Thyroid gland (tissue), 4 donors: ENCODE measurements around the gene PPP2R2C. TPM values are rescaled to one million over a fixed set of nuclear protein-coding genes. Genes with fewer than 3 reads are reported as not detected.

ENCODE experiments used
- DNase-seq, 2 donors: peaks; one replicate each; pipeline ENCODE4 v3.0.0-alpha.2; 2019
- H3K27ac ChIP-seq, 3 donors: fragments of 200-600 bp; sonication (generic); 1 replicate in 2 of 3; 2 replicates in 1 of 3; pipeline ENCODE4 v1.5.1; 2016 to 2019; ENCODE audit warnings: mild to moderate bottlenecking in 1 of 3, moderate library complexity in 1 of 3
- H3K27me3 ChIP-seq: fragments of 200-600 bp; sonication (generic); one replicate; pipeline ENCODE4 v1.5.1; 2019
- H3K36me3 ChIP-seq, 2 donors: fragments of 200-600 bp; sonication (generic); one replicate each; pipeline ENCODE4 v1.5.1; 2016 to 2019
- H3K4me1 ChIP-seq, 2 donors: fragments of 200-600 bp; sonication (generic); one replicate each; pipeline ENCODE4 v1.5.1; 2017 to 2019
- H3K4me3 ChIP-seq, 3 donors: fragments of 200-600 bp; sonication (generic); replicated peaks in 1 of 3; 1 replicate in 2 of 3; 2 replicates in 1 of 3; pipeline ENCODE4 v1.5.1; 2016; ENCODE audit warnings: mild to moderate bottlenecking in 1 of 3
- H3K9me3 ChIP-seq: fragments of 200-600 bp; sonication (generic); one replicate; pipeline ENCODE4 v1.5.1; 2017
- POLR2A ChIP-seq, 2 donors: fragments of 450-650 bp; IDR thresholded peaks; one replicate each; pipeline ENCODE4 v1.6.1; 2017; ENCODE audit warnings: antibody characterized with exemption in 2 of 2, mild to moderate bottlenecking in 2 of 2, moderate library complexity in 1 of 2
- WGBS, 2 donors: methylation state at CpG; one replicate each; pipeline ENCODE4 v1.1.5; 2017; 5-methylcytosine and 5-hydroxymethylcytosine counted together
- intact Hi-C: fragments of 100-400 bp; cut with DNase I; formaldehyde crosslinking; loops from one replicate; pipeline ENCODE4 v1.15.1; 2023
- total RNA-seq, 4 donors: library from RNA; depleted of rRNA; stranded (reverse); fragments of >200 nt; gene quantifications; one replicate each; pipeline ENCODE4 v1.2.3, GENCODE V29; 2016
- TF ChIP-seq, protein P1 (sequence below), 6 experiments: fragments of 200-600 bp in 3 of 6; fragments of 450-650 bp in 3 of 6; sonication (generic) in 3 of 6; IDR thresholded peaks; one replicate each; pipeline ENCODE4 v1.5.1; 2016 to 2019; ENCODE audit warnings: antibody characterized with exemption in 6 of 6, mild to moderate bottlenecking in 2 of 6, inconsistent platforms in 1 of 6, moderate library complexity in 1 of 6

PPP2R2C gene
- total RNA-seq, 4 donors from 2014 or later, result 0.15 to 1.5 (median 0.33) TPM; not detected in 1

DNA sequence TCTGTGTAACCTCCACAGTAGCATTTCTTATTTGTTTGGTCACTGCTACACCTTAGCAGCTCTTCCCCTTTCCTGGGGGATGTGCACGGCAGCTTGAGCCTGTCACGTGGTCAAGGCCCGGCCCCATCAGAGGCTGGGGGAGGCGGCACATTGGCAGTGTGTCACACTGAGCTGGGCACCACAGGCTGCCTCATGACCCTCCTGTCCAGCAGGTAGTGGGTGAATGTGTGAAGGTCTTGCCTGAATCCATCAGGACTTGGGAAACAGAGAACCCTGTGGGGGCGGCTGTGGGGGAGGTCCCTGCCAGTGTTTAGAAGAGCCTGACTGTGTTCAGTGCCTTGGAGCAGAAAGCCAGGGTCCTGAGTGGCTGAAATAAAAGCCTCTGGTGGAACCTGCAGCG is 169.5 kb downstream of the PPP2R2C start:
- H3K4me3 ChIP-seq, result no peak overlapping the region
- no peaks in the 10 kb centered on the region for H3K4me1 ChIP-seq
- 89 to 94% methylated on average over 6 of the region's 6 CpGs for WGBS, 2 donors
- intact Hi-C loops, result no loop called here
- H3K36me3 ChIP-seq, result peaks cover 36 to 52% of the 10 kb centered on the region in 2 donors
- no peak for DNase-seq
- no peaks in the 10 kb centered on the region for H3K27me3 ChIP-seq
- H3K27ac ChIP-seq, result no peak overlapping the region
- TF ChIP-seq, protein P1, sequence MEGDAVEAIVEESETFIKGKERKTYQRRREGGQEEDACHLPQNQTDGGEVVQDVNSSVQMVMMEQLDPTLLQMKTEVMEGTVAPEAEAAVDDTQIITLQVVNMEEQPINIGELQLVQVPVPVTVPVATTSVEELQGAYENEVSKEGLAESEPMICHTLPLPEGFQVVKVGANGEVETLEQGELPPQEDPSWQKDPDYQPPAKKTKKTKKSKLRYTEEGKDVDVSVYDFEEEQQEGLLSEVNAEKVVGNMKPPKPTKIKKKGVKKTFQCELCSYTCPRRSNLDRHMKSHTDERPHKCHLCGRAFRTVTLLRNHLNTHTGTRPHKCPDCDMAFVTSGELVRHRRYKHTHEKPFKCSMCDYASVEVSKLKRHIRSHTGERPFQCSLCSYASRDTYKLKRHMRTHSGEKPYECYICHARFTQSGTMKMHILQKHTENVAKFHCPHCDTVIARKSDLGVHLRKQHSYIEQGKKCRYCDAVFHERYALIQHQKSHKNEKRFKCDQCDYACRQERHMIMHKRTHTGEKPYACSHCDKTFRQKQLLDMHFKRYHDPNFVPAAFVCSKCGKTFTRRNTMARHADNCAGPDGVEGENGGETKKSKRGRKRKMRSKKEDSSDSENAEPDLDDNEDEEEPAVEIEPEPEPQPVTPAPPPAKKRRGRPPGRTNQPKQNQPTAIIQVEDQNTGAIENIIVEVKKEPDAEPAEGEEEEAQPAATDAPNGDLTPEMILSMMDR (IDR thresholded peaks at IDR 0.05), result no peak
- TF ChIP-seq POLR2A (IDR thresholded peaks at IDR 0.05), result no peak
- H3K9me3 ChIP-seq, result no peaks in the 10 kb centered on the region

DNA sequence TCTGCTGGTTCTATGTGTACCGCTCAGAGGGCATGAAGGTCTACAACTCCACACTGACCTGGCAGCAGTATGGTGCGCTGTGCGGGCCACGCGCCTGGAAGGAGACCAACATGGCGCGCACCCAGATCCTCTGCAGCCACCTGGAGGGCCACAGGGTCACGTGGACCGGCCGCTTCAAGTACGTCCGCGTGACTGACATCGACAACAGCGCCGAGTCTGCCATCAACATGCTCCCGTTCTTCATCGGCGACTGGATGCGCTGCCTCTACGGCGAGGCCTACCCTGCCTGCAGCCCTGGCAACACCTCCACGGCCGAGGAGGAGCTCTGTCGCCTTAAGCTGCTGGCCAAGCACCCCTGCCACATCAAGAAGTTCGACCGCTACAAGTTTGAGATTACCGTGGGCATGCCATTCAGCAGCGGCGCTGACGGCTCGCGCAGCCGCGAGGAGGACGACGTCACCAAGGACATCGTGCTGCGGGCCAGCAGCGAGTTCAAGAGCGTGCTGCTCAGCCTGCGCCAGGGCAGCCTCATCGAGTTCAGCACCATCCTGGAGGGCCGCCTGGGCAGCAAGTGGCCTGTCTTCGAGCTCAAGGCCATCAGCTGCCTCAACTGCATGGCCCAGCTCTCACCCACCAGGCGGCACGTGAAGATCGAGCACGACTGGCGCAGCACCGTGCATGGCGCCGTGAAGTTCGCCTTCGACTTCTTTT is 170.5 kb downstream of the PPP2R2C start:
- Histone ChIP-seq H3K27me3 (no peaks in the 10 kb centered on the region), H3K9me3 (no peaks in the 10 kb centered on the region), H3K27ac (no peak overlapping the region), H3K36me3 (peaks cover 43 to 62% of the 10 kb centered on the region in 2 donors), H3K4me3 (no peak overlapping the region), H3K4me1 (no peaks in the 10 kb centered on the region)
- no peak for TF ChIP-seq POLR2A (IDR thresholded peaks at IDR 0.05)
- TF ChIP-seq, protein P1 (IDR thresholded peaks at IDR 0.05), result no peak
- intact Hi-C loops, result no loop called here
- no peak for DNase-seq
- 94 to 96% methylated on average over 26 to 43 of the region's 55 CpGs for WGBS, 2 donors

GRCh38 chr4:6301051-6301731 is 171.2 kb downstream of the PPP2R2C start:
- 95 to 96% methylated on average over 29 to 30 of the region's 35 CpGs for WGBS, 2 donors
- Histone ChIP-seq H3K36me3 (peaks cover 50 to 68% of the 10 kb centered on the region in 2 donors), H3K4me3 (no peak overlapping the region), H3K4me1 (no peaks in the 10 kb centered on the region), H3K9me3 (no peaks in the 10 kb centered on the region), H3K27me3 (no peaks in the 10 kb centered on the region), H3K27ac (no peak overlapping the region)
- DNase-seq, result no peak
- intact Hi-C loops, result no loop called here
- TF ChIP-seq, protein P1 (IDR thresholded peaks at IDR 0.05), result no peak
- no peak for TF ChIP-seq POLR2A (IDR thresholded peaks at IDR 0.05)

DNA sequence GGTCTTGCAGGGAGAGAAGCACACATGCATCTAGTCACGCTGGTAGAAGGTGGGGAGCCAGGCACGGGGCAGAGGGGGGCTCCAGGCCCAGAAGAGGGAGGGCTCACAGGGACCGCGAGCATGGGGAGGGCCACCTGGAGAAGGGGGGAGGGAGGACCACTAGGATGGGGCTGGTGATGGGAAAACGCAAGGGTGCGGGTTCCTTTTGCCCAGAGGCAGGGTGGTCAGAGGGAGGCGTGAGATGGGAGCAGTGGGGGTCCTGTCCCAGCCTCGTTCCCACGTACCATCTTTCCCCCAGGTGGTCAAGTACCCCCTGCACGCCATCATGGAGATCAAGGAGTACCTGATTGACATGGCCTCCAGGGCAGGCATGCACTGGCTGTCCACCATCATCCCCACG is 172.1 kb downstream of the PPP2R2C start:
- Histone ChIP-seq H3K36me3 (peaks cover 58 to 76% of the 10 kb centered on the region in 2 donors), H3K27ac (no peak overlapping the region), H3K4me1 (no peaks in the 10 kb centered on the region), H3K4me3 (no peak overlapping the region), H3K27me3 (no peaks in the 10 kb centered on the region), H3K9me3 (no peaks in the 10 kb centered on the region)
- intact Hi-C loops, result no loop called here
- 91 to 93% methylated on average over 11 of the region's 11 CpGs for WGBS, 2 donors
- no peak for TF ChIP-seq POLR2A (IDR thresholded peaks at IDR 0.05)
- TF ChIP-seq, protein P1 (IDR thresholded peaks at IDR 0.05), result no peak
- DNase-seq, result no peak

GRCh38 chr4:6299875-6300274 is 172.5 kb downstream of the PPP2R2C start:
- no peak for DNase-seq
- H3K4me1 ChIP-seq, result no peaks in the 10 kb centered on the region
- no peak overlapping the region for H3K4me3 ChIP-seq
- peaks cover 63 to 81% of the 10 kb centered on the region in 2 donors for H3K36me3 ChIP-seq
- no peaks in the 10 kb centered on the region for H3K9me3 ChIP-seq
- TF ChIP-seq, protein P1 (IDR thresholded peaks at IDR 0.05), result no peak
- TF ChIP-seq POLR2A (IDR thresholded peaks at IDR 0.05), result no peak
- intact Hi-C loops, result no loop called here
- no peak overlapping the region for H3K27ac ChIP-seq
- no peaks in the 10 kb centered on the region for H3K27me3 ChIP-seq
- 88 to 91% methylated on average over 11 to 12 of the region's 12 CpGs for WGBS, 2 donors
